ENCODE data around the gene ZNF454.

Gene ZNF454

GRCh38 chr5:178940569-178941360 lies at the start of gene ZNF454:
Gene ZNF454, plus strand, starts transcription at chr5:178941198. Its CDS starts 1,594 bp downstream, at chr5:178942792.
- no peak for DNase-seq

- DNase-seq, result peak; percentile 9
These were observed 45.1 kb upstream of the ZNF454 start, which contains the start of gene ZFP2 for GRCh38 chr5:178895615-178896571. Gene ZFP2, plus strand, starts transcription at chr5:178895913. Its CDS starts 35,401 bp downstream, at chr5:178931314.

GRCh38 chr5:178899289-178899688 lies 41.7 kb upstream of the ZNF454 start:
- no peak for DNase-seq

GRCh38 chr5:178902849-178903248 lies 38.1 kb upstream of the ZNF454 start:
- no peak for DNase-seq

- DNase-seq, result no peak
These were observed 8.9 kb upstream of the ZNF454 start for GRCh38 chr5:178931846-178932760.

- no peak for DNase-seq
These were observed 363 bp downstream of the ZNF454 start for GRCh38 chr5:178941361-178941760.

- no peak for DNase-seq
These were observed 24.6 kb downstream of the ZNF454 start for GRCh38 chr5:178965465-178966055.

GRCh38 chr5:178981381-178981780 lies 40.4 kb downstream of the ZNF454 start:
- DNase-seq, result no peak

- no peak for DNase-seq
These were observed 41.9 kb downstream of the ZNF454 start for GRCh38 chr5:178982941-178983340.

GRCh38 chr5:178983728-178984127 lies 42.7 kb downstream of the ZNF454 start:
- no peak for DNase-seq

- no peak for DNase-seq
These were observed 43.4 kb downstream of the ZNF454 start for GRCh38 chr5:178984145-178985072.

- DNase-seq, result no peak
These were observed 45.4 kb downstream of the ZNF454 start for GRCh38 chr5:178986326-178986960.

- DNase-seq, result no peak
These were observed 47.6 kb downstream of the ZNF454 start for GRCh38 chr5:178988436-178989220.

- no peak for DNase-seq
These were observed 48.3 kb downstream of the ZNF454 start for GRCh38 chr5:178989311-178989710.

GRCh38 chr5:178990491-178990890 lies 49.5 kb downstream of the ZNF454 start:
- DNase-seq, result no peak

- DNase-seq, result no peak
These were observed 50.5 kb downstream of the ZNF454 start for GRCh38 chr5:178991190-178992145.

GRCh38 chr5:178992291-178992895 lies 51.4 kb downstream of the ZNF454 start:
- DNase-seq, result no peak

GRCh38 chr5:178993236-178993765 lies 52.3 kb downstream of the ZNF454 start:
- DNase-seq, result no peak

All from suppressor macrophage treated with lipopolysaccharide for 4 hours (primary cell).